GM12873 (cell line): Measurements from ENCODE around the gene TTC19.

Experiments
- CTCF ChIP-seq: IDR thresholded peaks from 2 replicates; pipeline ENCODE4 v1.5.1; 2012; ENCODE audit warnings: low read depth, mild to moderate bottlenecking, moderate library complexity, low read length, control low read depth; ENCODE audit not compliant: insufficient read depth; ENCODE audit errors: missing control alignments

The TTC19 gene

GRCh38 chr17:15973834-15974233, 25.8 kb upstream of the TTC19 start:
- no peak for TF ChIP-seq CTCF

GRCh38 chr17:15977894-15978293, 21.7 kb upstream of the TTC19 start:
- no peak for TF ChIP-seq CTCF

GRCh38 chr17:15978606-15979005, 21.0 kb upstream of the TTC19 start:
- TF ChIP-seq CTCF: no peak

GRCh38 chr17:15981208-15981607, 18.4 kb upstream of the TTC19 start:
- TF ChIP-seq CTCF: no peak

GRCh38 chr17:15981646-15982580, 17.7 kb upstream of the TTC19 start:
- TF ChIP-seq CTCF: no peak

- TF ChIP-seq CTCF: no peak
These were observed 3.3 kb upstream of the TTC19 start for GRCh38 chr17:15996322-15996721.

GRCh38 chr17:15998031-15998562, 1.5 kb upstream of the TTC19 start:
- no peak for TF ChIP-seq CTCF
